Activated CD4-positive, alpha-beta T cell treated with anti-CD3 and anti-CD28 coated beads for 36 hours (primary cell): ENCODE results near the gene PAH. TPM values are rescaled to one million over a fixed set of nuclear protein-coding genes. Genes with fewer than 3 reads are reported as not detected.

Experiments used
- total RNA-seq, 2 experiments: library from RNA; stranded (reverse); gene quantifications; one replicate each; pipeline ENCODE4 v1.2.3, GENCODE V29; 2021

The PAH gene
- total RNA-seq, 2 experiments from 2014 or later, result not detected

Other genes starting within 250 kb of the PAH start
- not detected for gene ASCL1, start 40.4 kb upstream of the PAH start, total RNA-seq